Glutamatergic neuron (in vitro differentiated cells): ENCODE measurements around the gene IRS2. TPM values are rescaled to one million over a fixed set of nuclear protein-coding genes. Genes with fewer than 3 reads are reported as not detected.

Source experiments
- DNase-seq: peaks from one replicate; pipeline ENCODE4 v3.0.0; 2022
- H3K27ac Mint-ChIP-seq: one replicate; pipeline ENCODE4 v1.8.0; 2020; ENCODE audit warnings: mild to moderate bottlenecking, mixed read lengths, inconsistent platforms; ENCODE audit not compliant: unreplicated experiment
- H3K27me3 Mint-ChIP-seq: one replicate; pipeline ENCODE4 v1.8.0; 2020; ENCODE audit warnings: mild to moderate bottlenecking, moderate library complexity, mixed read lengths, inconsistent platforms; ENCODE audit not compliant: unreplicated experiment
- H3K36me3 Mint-ChIP-seq: one replicate; pipeline ENCODE4 v1.8.0; 2020; ENCODE audit warnings: mild to moderate bottlenecking, mixed read lengths, inconsistent platforms; ENCODE audit not compliant: unreplicated experiment
- H3K4me1 Mint-ChIP-seq: one replicate; pipeline ENCODE4 v1.8.0; 2020; ENCODE audit warnings: mild to moderate bottlenecking, low read depth, mixed read lengths, inconsistent platforms; ENCODE audit not compliant: unreplicated experiment
- H3K4me3 Mint-ChIP-seq: one replicate; pipeline ENCODE4 v1.8.0; 2020; ENCODE audit warnings: mild to moderate bottlenecking, mixed read lengths, inconsistent platforms; ENCODE audit not compliant: unreplicated experiment
- H3K9me3 Mint-ChIP-seq: one replicate; pipeline ENCODE4 v1.8.0; 2020; ENCODE audit warnings: mild to moderate bottlenecking, moderate library complexity, mixed read lengths, inconsistent platforms; ENCODE audit not compliant: unreplicated experiment
- total RNA-seq: library from RNA; stranded (reverse); fragmentation: NEBNext Ultra II Directional; extraction: Animal tissue kit (Norgen Biotek cat#: 25700); gene quantifications from one replicate; pipeline ENCODE4 v1.2.1, GENCODE V29; 2021; ENCODE audit not compliant: unreplicated experiment
- TF ChIP-seq, protein P1 (sequence below): fragments of 200-600 bp; sonication (generic); IDR thresholded peaks from one replicate; pipeline ENCODE4 v1.5.0; 2021; ENCODE audit not compliant: partially characterized antibody, unreplicated experiment

IRS2 gene
- total RNA-seq, 1 donor from 2014 or later = 27.0 TPM

- Mint-ChIP-seq H3K9me3 (peaks cover 16% of the 10 kb centered on the region), H3K4me3 (no peak overlapping the region), H3K4me1 (peaks cover 25% of the 10 kb centered on the region), H3K27me3 (no peaks in the 10 kb centered on the region), H3K27ac (no peak overlapping the region), H3K36me3 (peaks cover 11% of the 10 kb centered on the region)
- TF ChIP-seq, protein P1, sequence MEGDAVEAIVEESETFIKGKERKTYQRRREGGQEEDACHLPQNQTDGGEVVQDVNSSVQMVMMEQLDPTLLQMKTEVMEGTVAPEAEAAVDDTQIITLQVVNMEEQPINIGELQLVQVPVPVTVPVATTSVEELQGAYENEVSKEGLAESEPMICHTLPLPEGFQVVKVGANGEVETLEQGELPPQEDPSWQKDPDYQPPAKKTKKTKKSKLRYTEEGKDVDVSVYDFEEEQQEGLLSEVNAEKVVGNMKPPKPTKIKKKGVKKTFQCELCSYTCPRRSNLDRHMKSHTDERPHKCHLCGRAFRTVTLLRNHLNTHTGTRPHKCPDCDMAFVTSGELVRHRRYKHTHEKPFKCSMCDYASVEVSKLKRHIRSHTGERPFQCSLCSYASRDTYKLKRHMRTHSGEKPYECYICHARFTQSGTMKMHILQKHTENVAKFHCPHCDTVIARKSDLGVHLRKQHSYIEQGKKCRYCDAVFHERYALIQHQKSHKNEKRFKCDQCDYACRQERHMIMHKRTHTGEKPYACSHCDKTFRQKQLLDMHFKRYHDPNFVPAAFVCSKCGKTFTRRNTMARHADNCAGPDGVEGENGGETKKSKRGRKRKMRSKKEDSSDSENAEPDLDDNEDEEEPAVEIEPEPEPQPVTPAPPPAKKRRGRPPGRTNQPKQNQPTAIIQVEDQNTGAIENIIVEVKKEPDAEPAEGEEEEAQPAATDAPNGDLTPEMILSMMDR = no peak
- DNase-seq = no peak
Observed at GRCh38 chr13:109703250-109703649, 83.1 kb downstream of the IRS2 start.
